A673 (cell line): ENCODE measurements around the gene PATJ. TPM values are rescaled to one million over a fixed set of nuclear protein-coding genes. Genes with fewer than 3 reads are reported as not detected.

ENCODE experiments used
- Bru-seq: library from RNA; stranded (reverse); fragments of 400-500 nt; gene quantifications from one replicate; lab custom pipeline; 2021; lab: Mats Ljungman, UMichigan
- BruChase-seq, 2 experiments: library from RNA; stranded (reverse); fragments of 400-500 nt; gene quantifications; one replicate each; lab custom pipeline; 2021; lab: Mats Ljungman, UMichigan
- BruUV-seq: library from RNA; stranded (reverse); fragments of 400-500 nt; replicated peaks from 2 replicates; lab custom pipeline; 2021; lab: Mats Ljungman, UMichigan
- CTCF ChIA-PET: fragments of 300-600 bp; sonication (Branson Sonifier 250); formaldehyde crosslinking; loops from one replicate; lab custom pipeline; 2022; ENCODE audit warnings: antibody characterized with exemption; lab: Charles Lee
- POLR2A ChIA-PET: fragments of 300-600 bp; sonication (Branson Sonifier 250); formaldehyde crosslinking; loops from one replicate; lab custom pipeline; 2022; ENCODE audit warnings: antibody characterized with exemption; ENCODE audit not compliant: low non-redundant PET; lab: Charles Lee
- DNase-seq: peaks from one replicate; pipeline ENCODE4 v3.0.0-alpha.2; 2015; ENCODE audit warnings: low spot score
- H3K27ac ChIP-seq: fragments of 200-600 bp; sonication (generic); 2 replicates; pipeline ENCODE4 v1.5.1; 2016; ENCODE audit warnings: mixed run types, low read depth, mild to moderate bottlenecking, mixed read lengths, antibody characterized with exemption, low read length; ENCODE audit not compliant: poor library complexity, severe bottlenecking
- H3K27me3 ChIP-seq: fragments of 200-600 bp; sonication (generic); replicated peaks from 2 replicates; pipeline ENCODE4 v1.6.1; 2017; ENCODE audit warnings: mixed run types, low read depth, mild to moderate bottlenecking, mixed read lengths, antibody characterized with exemption, low read length; ENCODE audit not compliant: insufficient read depth, poor library complexity
- H3K36me3 ChIP-seq: fragments of 200-600 bp; sonication (generic); 2 replicates; pipeline ENCODE4 v1.6.1; 2016; ENCODE audit warnings: mixed run types, mild to moderate bottlenecking, mixed read lengths, antibody characterized with exemption, low read length; ENCODE audit not compliant: insufficient read depth, poor library complexity, severe bottlenecking
- H3K4me1 ChIP-seq: fragments of 200-600 bp; sonication (generic); 2 replicates; pipeline ENCODE4 v1.6.1; 2017; ENCODE audit warnings: mixed run types, mild to moderate bottlenecking, mixed read lengths, antibody characterized with exemption, low read length; ENCODE audit not compliant: insufficient read depth, poor library complexity, severe bottlenecking
- H3K4me3 ChIP-seq: fragments of 200-600 bp; sonication (generic); 2 replicates; pipeline ENCODE4 v1.5.1; 2016; ENCODE audit warnings: low read depth, mixed run types, mild to moderate bottlenecking, mixed read lengths, low read length; ENCODE audit not compliant: poor library complexity, severe bottlenecking
- H3K9me3 ChIP-seq: fragments of 200-600 bp; sonication (generic); 2 replicates; pipeline ENCODE4 v1.6.1; 2016; ENCODE audit warnings: mixed run types, low read depth, mild to moderate bottlenecking, mixed read lengths, antibody characterized with exemption, low read length; ENCODE audit not compliant: poor library complexity, severe bottlenecking
- CTCF ChIP-seq: fragments of 300-800, 200-600 bp; sonication (generic); conservative IDR thresholded peaks from 2 replicates; pipeline ENCODE4 v1.5.1; 2017; ENCODE audit warnings: low read depth, mild to moderate bottlenecking, antibody characterized with exemption, low read length, moderate library complexity, mixed read lengths
- EZH2 ChIP-seq: fragments of 200-600 bp; sonication (generic); IDR thresholded peaks from 2 replicates; pipeline ENCODE4 v1.6.1; 2017; ENCODE audit warnings: borderline replicate concordance, low read depth, mild to moderate bottlenecking, mixed read lengths, antibody characterized with exemption, low read length; ENCODE audit not compliant: poor library complexity, severe bottlenecking
- intact Hi-C: fragments of 100-400 bp; cut with micrococcal nuclease; formaldehyde crosslinking; loops from one replicate; pipeline ENCODE4 v1.10.0; 2022; ENCODE audit not compliant: unreplicated experiment
- long read RNA-seq: library from polyadenylated mRNA; stranded (forward); transcript quantifications from one replicate; pipeline ENCODE4 v2.0.0, GENCODE V29; 2022
- total RNA-seq: library from RNA; stranded (reverse); gene quantifications from 2 replicates; pipeline ENCODE4 v1.2.3, GENCODE V29; 2021

Gene PATJ
- total RNA-seq = 6.6 and 8.2 TPM in 2 replicates
- percentile 43 among the genes with signal in this experiment for Bru-seq, nascent RNA
- BruChase-seq, experiment 1, labeled RNA remaining after a 2-hour chase = percentile 36 among the genes with signal in this experiment
- BruChase-seq, experiment 2, labeled RNA remaining after a 6-hour chase = percentile 39 among the genes with signal in this experiment
- long read RNA-seq, partial matches to known transcripts = 5 of 10 reads
- long read RNA-seq, other reads (novel, unspliced or antisense) = 5 of 10 reads

DNA sequence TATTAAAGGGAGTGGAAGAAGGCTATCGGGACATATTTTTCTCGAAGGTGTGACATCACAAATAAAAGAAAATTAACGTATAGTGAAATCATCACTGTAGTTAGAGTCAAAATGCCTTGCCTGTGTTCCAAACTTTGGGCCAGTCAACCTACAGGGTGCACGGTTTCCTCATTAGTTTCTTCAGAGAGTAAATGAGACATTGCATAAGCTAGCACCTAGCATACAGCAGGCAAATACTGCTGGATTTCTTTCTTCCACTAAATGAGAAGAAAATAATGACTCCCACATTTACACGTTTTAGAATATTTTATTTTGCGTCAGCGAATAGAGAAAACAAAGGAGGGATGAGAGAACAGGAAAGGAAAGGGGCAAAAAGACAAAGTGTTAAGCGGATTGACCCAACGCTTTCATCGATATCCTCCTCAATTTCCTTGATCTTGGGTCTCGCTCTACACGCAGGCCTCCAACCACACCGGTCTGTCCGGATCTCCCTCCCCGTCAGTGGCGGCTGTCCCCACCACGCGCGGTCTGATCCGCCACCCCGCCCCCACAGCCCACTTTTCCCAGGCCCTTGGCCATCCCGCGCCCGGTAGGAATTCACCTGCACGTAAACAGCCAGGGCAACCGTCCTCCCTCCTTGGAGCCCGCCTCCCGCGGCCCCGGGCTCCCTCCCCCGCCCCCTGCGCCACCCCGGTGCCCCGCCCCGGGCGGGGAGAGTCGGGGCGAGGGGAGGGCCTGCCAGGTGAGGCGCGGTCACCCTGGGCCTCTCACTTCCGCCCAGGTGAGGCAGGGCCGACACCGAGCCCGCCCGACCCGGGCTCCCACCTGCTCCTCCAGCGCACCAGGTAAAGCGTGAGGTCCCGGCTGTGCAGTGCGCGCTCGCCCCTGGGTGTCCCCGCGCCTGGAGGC is at the start of gene PATJ:
Gene PATJ, plus strand, starts transcription at position 770 of the 909 bp plus-strand sequence. CDS start 20,413 bp downstream, outside the sequence.
- intact Hi-C loops = no loop called here
- DNase-seq = no peak
- CTCF ChIA-PET = no interaction called here
- Histone ChIP-seq H3K4me3 (peak within 1 kb of the TSS; percentile 71), H3K27me3 (no peaks in the 10 kb centered on the region), H3K4me1 (peaks cover 9% of the 10 kb centered on the region), H3K36me3 (no peaks in the 10 kb centered on the region), H3K27ac (peak within 1 kb of the TSS; percentile 73), H3K9me3 (no peaks in the 10 kb centered on the region)
- POLR2A ChIA-PET = no interaction called here
- no peak for TF ChIP-seq EZH2
- no peak for TF ChIP-seq CTCF
- no TSS peak for BruUV-seq

GRCh38 chr1:61699911-61700851 is 42.1 kb upstream of the PATJ start:
- no peak for DNase-seq
- CTCF ChIA-PET = no interaction called here
- no peak for TF ChIP-seq CTCF
- no peak for TF ChIP-seq EZH2
- H3K4me1 ChIP-seq = no peaks in the 10 kb centered on the region
- H3K27ac ChIP-seq = no peak overlapping the region
- no peaks in the 10 kb centered on the region for H3K9me3 ChIP-seq
- intact Hi-C loops = no loop called here
- H3K4me3 ChIP-seq = no peak overlapping the region
- no TSS peak for BruUV-seq
- no peaks in the 10 kb centered on the region for H3K27me3 ChIP-seq
- POLR2A ChIA-PET = no interaction called here
- peaks cover 36% of the 10 kb centered on the region for H3K36me3 ChIP-seq
